ENCODE measurements around the gene YWHAG. TPM values are rescaled to one million over a fixed set of nuclear protein-coding genes. Genes with fewer than 3 reads are reported as not detected.

YWHAG gene
- total RNA-seq, 1 donor from 2014 or later: 351 TPM

GRCh38 chr7:76278540-76278939 lies 80.3 kb downstream of the YWHAG start:
- Histone ChIP-seq H4K20me1 (ENCODE audit: insufficient read depth, low read length) (no peaks in the 10 kb centered on the region), H3K4me2 (ENCODE audit: low read length) (no peak overlapping the region), H3K9ac (ENCODE audit: low read length) (no peak overlapping the region), H2AFZ (ENCODE audit: low read depth, low read length) (no peak overlapping the region), H3K4me3 (ENCODE audit: insufficient read depth, low read depth, low read length) (no peak overlapping the region), H3K4me1 (ENCODE audit: insufficient read depth, low read length) (no peaks in the 10 kb centered on the region), H3K36me3 (ENCODE audit: insufficient read depth, low read length) (no peaks in the 10 kb centered on the region), H3K79me2 (ENCODE audit: insufficient read depth, low read length) (no peaks in the 10 kb centered on the region), H3K27ac (ENCODE audit: low read depth, low read length) (no peak overlapping the region), H3K27me3 (ENCODE audit: insufficient read depth, low read length) (peaks cover 30% of the 10 kb centered on the region), H3K9me3 (ENCODE audit: insufficient read depth, low read depth, low read length) (peaks cover 2% of the 10 kb centered on the region)
- Mint-ChIP-seq H3K36me3 (ENCODE audit: low read depth, unreplicated experiment) (peaks cover 1% of the 10 kb centered on the region), H3K9me3 (ENCODE audit: unreplicated experiment) (peaks cover 3% of the 10 kb centered on the region), H3K27me3 (ENCODE audit: low read depth, unreplicated experiment) (peaks cover 38% of the 10 kb centered on the region), H3K27ac (ENCODE audit: unreplicated experiment) (no peak overlapping the region), H3K4me3 (ENCODE audit: unreplicated experiment) (no peak overlapping the region), H3K4me1 (ENCODE audit: low read depth, unreplicated experiment) (peaks cover 4% of the 10 kb centered on the region)
- DNase-seq (ENCODE audit: low read depth) (no peak), FAIRE-seq (no peak)
- TF ChIP-seq EZH2 (IDR thresholded peaks at IDR 0.05; ENCODE audit: insufficient read depth, low read length) (no peak), CTCF (IDR thresholded peaks at IDR 0.05; ENCODE audit: insufficient read depth, low read depth, low read length) (no peak)

Other genes starting within 250 kb of the YWHAG start
- gene SRRM3, start 157.1 kb downstream of the YWHAG start, total RNA-seq: 1.7 and 2.7 TPM in 2 replicates
- gene HSPB1, start 56.3 kb downstream of the YWHAG start, total RNA-seq: 933 and 1,069 TPM in 2 replicates
- gene SSC4D, start 50.7 kb upstream of the YWHAG start, total RNA-seq: 6.0 and 7.4 TPM in 2 replicates
- gene ZP3, start 66.0 kb upstream of the YWHAG start, total RNA-seq: 1.4 and 2.6 TPM in 2 replicates
- 19.7 and 22.0 TPM in 2 replicates for gene DTX2, start 102.7 kb upstream of the YWHAG start, total RNA-seq
- gene UPK3B, start 151.6 kb upstream of the YWHAG start, total RNA-seq: 0.64 TPM in 1 of 2 replicates, not detected in the other
- gene SPDYE16, start 184.3 kb upstream of the YWHAG start, total RNA-seq: not detected in 2 replicates